Measurements from ENCODE around the gene UNK.
"Not testable (repeated sequence)": the region's sequence is repeated elsewhere in the genome, so short reads cannot be mapped to it uniquely, and the experiment has no call there.

- TF ChIP-seq ISL1, ZFP3, CSRNP3, ZFP30 (CRISPR knock-in tag; IDR thresholded peaks at IDR 0.05): not testable (repeated sequence)
These were observed 26.1 kb downstream of the UNK start for GRCh38 chr17:75810756-75811155.

All from SK-N-SH treated with all-trans-retinoic acid at 6 μM for 48 hours (cell line).